Esophagus squamous epithelium (tissue), 5 donors: ENCODE data around the gene ACAP1. TPM values are rescaled to one million over a fixed set of nuclear protein-coding genes. Genes with fewer than 3 reads are reported as not detected.

Experiments
- DNase-seq: peaks from one replicate; lab custom pipeline; 2025; lab: John Stamatoyannopoulos, UW
- H3K27ac ChIP-seq, 4 donors: fragments of 200-600 bp; sonication (generic); one replicate each; pipeline ENCODE4 v1.5.1; 2016 to 2019; ENCODE audit warnings: mild to moderate bottlenecking in 1 of 4
- H3K27me3 ChIP-seq, 4 donors: fragments of 200-600 bp; sonication (generic); 1 replicate in 3 of 4; 2 replicates in 1 of 4; pipeline versions ENCODE4 v1.5.1 to v1.6.0; 2017 to 2021; ENCODE audit warnings: antibody characterized with exemption in 1 of 4
- H3K36me3 ChIP-seq, 3 donors: fragments of 200-600 bp; sonication (generic); one replicate each; pipeline ENCODE4 v1.5.1; 2016 to 2019
- H3K4me1 ChIP-seq, 3 donors: fragments of 200-600 bp; sonication (generic); one replicate each; pipeline ENCODE4 v1.5.1; 2017 to 2019
- H3K4me3 ChIP-seq, 4 donors: fragments of 200-600 bp; sonication (generic); 1 replicate in 3 of 4; 2 replicates in 1 of 4; pipeline ENCODE4 v1.5.1; 2016 to 2019; ENCODE audit warnings: mild to moderate bottlenecking in 2 of 4, moderate library complexity in 1 of 4
- H3K9me3 ChIP-seq, 3 donors: fragments of 200-600 bp; sonication (generic); one replicate each; pipeline ENCODE4 v1.5.1; 2016 to 2019
- POLR2A ChIP-seq, 4 donors: fragments of 450-650 bp; IDR thresholded peaks; one replicate each; pipeline ENCODE4 v1.6.1; 2017; ENCODE audit warnings: antibody characterized with exemption in 4 of 4, mild to moderate bottlenecking in 4 of 4, moderate library complexity in 3 of 4
- WGBS, 2 donors: methylation state at CpG; one replicate each; pipeline ENCODE4 v1.1.5; 2018; 5-methylcytosine and 5-hydroxymethylcytosine counted together
- intact Hi-C: fragments of 100-400 bp; cut with DNase I; formaldehyde crosslinking; loops from one replicate; pipeline ENCODE4 v1.15.0; 2022
- total RNA-seq, 4 donors: library from RNA; depleted of rRNA; stranded (reverse); fragments of >200 nt; gene quantifications; one replicate each; pipeline ENCODE4 v1.1.0, GENCODE V29; 2016
- TF ChIP-seq, protein P1 (sequence below), 6 experiments: fragments of 450-650 bp in 4 of 6; fragments of 200-600 bp in 2 of 6; sonication (generic) in 2 of 6; IDR thresholded peaks; one replicate each; pipeline ENCODE4 v1.5.1; 2016 to 2019; ENCODE audit warnings: antibody characterized with exemption in 6 of 6, mild to moderate bottlenecking in 4 of 6, moderate library complexity in 4 of 6
- donor health status: DM: yes; HTN: yes; CAD: no.

The ACAP1 gene, protein sequence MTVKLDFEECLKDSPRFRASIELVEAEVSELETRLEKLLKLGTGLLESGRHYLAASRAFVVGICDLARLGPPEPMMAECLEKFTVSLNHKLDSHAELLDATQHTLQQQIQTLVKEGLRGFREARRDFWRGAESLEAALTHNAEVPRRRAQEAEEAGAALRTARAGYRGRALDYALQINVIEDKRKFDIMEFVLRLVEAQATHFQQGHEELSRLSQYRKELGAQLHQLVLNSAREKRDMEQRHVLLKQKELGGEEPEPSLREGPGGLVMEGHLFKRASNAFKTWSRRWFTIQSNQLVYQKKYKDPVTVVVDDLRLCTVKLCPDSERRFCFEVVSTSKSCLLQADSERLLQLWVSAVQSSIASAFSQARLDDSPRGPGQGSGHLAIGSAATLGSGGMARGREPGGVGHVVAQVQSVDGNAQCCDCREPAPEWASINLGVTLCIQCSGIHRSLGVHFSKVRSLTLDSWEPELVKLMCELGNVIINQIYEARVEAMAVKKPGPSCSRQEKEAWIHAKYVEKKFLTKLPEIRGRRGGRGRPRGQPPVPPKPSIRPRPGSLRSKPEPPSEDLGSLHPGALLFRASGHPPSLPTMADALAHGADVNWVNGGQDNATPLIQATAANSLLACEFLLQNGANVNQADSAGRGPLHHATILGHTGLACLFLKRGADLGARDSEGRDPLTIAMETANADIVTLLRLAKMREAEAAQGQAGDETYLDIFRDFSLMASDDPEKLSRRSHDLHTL
- 1 to 10 TPM; 3.2 to 5.5 (median 3.8) TPM for total RNA-seq

DNA sequence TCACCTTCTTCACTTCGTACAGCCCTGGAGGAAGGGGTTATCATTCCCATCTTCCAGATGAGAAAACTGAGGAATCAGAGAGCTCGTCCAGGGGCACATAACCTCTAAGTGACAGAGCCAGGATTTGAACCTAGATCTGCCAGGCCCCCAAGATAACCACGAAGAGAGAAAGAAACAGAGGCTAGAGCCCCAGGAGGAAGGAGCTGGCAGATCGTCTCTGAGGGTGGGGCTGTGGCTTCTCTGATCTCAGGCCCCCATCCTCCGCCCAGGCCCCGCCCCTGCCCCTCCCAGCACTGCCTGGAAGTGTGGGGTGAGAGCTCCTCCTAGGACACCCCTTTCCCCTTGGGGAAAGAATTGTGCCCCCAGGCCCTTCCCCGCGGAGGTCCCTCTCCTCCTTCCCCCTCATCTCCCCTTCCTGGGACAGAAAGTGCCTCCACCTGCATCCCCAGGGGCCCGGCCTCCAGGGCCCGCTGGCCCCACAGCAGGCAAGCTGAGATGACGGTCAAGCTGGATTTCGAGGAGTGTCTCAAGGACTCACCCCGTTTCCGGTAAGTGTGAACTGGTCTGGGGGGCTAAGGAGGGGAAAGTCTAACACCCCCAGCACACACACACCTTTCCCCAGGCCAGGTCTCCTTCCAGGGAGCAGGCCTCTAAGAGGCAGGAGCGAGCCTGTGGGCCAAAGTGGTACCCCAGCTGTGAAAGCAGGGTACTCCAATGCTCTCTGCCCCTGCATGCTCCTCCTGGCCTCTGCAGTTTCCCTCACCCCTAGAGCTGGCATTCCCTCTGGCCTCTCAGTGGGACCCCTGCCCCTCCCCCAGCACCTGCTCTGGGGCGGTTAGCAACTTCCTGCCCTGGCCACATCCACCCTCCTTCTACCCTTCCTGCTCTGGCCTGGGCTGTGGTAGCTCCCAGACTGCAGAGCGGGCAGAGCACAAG, at the start of gene ACAP1:
TSS of gene ACAP1 (plus strand) at position 290 of the 936 bp plus-strand sequence. CDS start at position 496, 206 bp downstream.
- TF ChIP-seq POLR2A (IDR thresholded peaks at IDR 0.05) = no peak
- peaks cover 0 to 51% (median 0%) of the 10 kb centered on the region in 4 donors for H3K27me3 ChIP-seq
- H3K9me3 ChIP-seq = no peaks in the 10 kb centered on the region
- 18 to 38% methylated on average over 5 to 8 of the region's 17 CpGs for WGBS, 2 donors
- DNase-seq = no peak
- H3K4me3 ChIP-seq = peak within 1 kb of the TSS; percentile 11 to 57 (median 37)
- intact Hi-C loops = no loop called here
- H3K27ac ChIP-seq = peak within 1 kb of the TSS; percentile 24 to 59 (median 48)
- no peaks in the 10 kb centered on the region for H3K36me3 ChIP-seq
- peaks cover 0 to 9% (median 0%) of the 10 kb centered on the region in 3 donors for H3K4me1 ChIP-seq

DNA sequence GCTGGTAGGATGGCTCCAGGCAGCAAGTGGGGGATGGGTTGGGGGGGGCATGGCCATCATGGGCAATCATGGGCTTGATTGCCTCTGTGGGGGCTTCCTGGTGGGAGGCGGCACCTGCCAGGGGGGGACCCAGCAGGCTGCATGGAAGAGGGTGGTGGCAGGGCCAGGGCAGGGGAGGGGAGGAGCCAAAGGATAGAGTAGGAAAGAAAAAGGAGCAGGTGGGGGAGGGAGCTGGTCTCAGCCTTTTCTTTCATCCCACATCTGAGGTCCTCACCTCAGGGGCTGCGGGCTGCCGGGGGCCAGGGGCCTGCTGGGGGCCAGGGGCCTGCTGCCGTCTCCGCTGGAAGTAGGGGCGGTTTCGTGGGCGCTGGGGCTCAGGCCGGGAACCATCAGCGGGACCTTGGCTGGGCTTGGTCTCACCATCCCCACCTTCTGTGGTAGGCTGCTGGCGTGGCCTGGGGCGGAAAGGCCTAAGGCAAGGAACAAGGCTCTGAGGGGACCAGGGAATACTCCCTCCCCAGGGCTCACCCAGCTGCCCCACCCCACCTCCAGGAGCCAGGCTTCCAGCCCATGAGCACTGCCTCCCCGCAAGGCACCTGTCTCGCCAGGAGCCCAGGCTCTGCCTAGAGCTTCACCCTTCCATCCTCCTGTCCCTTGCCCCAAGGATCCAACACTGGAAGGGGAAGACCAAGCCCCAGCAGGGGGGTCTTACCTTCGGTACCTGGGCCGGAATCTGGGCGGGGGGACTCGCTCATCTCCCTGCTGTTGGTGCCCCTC, 46.9 kb upstream of the ACAP1 start:
- no peaks in the 10 kb centered on the region for H3K9me3 ChIP-seq
- H3K4me1 ChIP-seq = peaks cover 19 to 38% (median 20%) of the 10 kb centered on the region in 3 donors
- intact Hi-C loops = no loop called here
- H3K27me3 ChIP-seq = peaks cover 0 to 65% (median 0%) of the 10 kb centered on the region in 4 donors
- no peak overlapping the region for H3K4me3 ChIP-seq
- no peak for DNase-seq
- TF ChIP-seq, protein P1, sequence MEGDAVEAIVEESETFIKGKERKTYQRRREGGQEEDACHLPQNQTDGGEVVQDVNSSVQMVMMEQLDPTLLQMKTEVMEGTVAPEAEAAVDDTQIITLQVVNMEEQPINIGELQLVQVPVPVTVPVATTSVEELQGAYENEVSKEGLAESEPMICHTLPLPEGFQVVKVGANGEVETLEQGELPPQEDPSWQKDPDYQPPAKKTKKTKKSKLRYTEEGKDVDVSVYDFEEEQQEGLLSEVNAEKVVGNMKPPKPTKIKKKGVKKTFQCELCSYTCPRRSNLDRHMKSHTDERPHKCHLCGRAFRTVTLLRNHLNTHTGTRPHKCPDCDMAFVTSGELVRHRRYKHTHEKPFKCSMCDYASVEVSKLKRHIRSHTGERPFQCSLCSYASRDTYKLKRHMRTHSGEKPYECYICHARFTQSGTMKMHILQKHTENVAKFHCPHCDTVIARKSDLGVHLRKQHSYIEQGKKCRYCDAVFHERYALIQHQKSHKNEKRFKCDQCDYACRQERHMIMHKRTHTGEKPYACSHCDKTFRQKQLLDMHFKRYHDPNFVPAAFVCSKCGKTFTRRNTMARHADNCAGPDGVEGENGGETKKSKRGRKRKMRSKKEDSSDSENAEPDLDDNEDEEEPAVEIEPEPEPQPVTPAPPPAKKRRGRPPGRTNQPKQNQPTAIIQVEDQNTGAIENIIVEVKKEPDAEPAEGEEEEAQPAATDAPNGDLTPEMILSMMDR (IDR thresholded peaks at IDR 0.05) = no peak
- no peak for TF ChIP-seq POLR2A (IDR thresholded peaks at IDR 0.05)
- no peak overlapping the region for H3K27ac ChIP-seq
- 85 to 93% methylated on average over 5 to 11 of the region's 18 CpGs for WGBS, 2 donors
- peaks cover 0 to 23% (median 0%) of the 10 kb centered on the region in 3 donors for H3K36me3 ChIP-seq

DNA sequence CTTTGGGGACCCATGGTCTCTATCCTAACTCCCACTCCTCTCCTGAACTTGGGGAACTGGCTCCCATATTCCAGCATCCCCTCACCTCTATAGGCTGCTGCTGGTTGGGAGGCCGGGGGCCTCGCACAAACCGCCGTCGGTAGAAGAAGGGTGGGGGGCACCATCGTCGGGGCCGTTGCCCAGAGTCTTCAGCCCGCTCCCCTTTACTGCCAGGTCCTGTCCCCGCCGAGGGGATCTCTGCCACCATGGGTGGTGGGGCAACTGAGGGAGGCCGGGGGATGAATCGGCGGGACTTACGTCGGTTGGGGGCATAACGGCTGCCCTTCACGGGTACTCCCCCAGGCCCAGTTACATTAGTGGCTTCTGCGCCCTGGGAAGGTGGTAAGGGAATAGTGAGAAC, 46.2 kb upstream of the ACAP1 start:
- peaks cover 0 to 68% (median 0%) of the 10 kb centered on the region in 4 donors for H3K27me3 ChIP-seq
- no peak for TF ChIP-seq POLR2A (IDR thresholded peaks at IDR 0.05)
- TF ChIP-seq, protein P1 (IDR thresholded peaks at IDR 0.05) = no peak
- WGBS, 2 donors = 90 to 100% methylated on average over 1 to 15 of the region's 19 CpGs
- peaks cover 25 to 44% (median 26%) of the 10 kb centered on the region in 3 donors for H3K4me1 ChIP-seq
- H3K27ac ChIP-seq = no peak overlapping the region
- no peaks in the 10 kb centered on the region for H3K9me3 ChIP-seq
- peaks cover 0 to 16% (median 0%) of the 10 kb centered on the region in 3 donors for H3K36me3 ChIP-seq
- no peak for DNase-seq
- no peak overlapping the region for H3K4me3 ChIP-seq
- intact Hi-C loops = no loop called here

DNA sequence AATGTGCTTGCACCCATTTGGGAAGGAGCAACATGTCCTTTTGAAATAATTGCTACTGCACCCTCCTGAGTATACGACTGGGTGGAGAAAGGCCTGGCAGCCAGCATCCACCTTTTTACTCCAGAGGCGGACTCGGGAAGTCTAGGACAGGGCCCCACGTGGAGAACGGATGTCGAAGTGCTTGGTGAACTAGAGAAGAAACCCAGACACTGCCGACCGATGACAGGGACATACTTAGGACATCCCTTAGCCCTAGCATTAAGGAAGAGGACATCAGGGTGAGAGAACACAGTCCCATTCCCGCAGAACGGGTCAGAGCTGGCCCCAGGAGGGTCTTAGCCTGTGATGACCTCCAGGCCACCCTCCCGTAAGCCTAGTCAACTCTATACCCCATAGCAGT, 45.6 kb upstream of the ACAP1 start:
- no peak for DNase-seq
- H3K27ac ChIP-seq = no peak overlapping the region
- no peak overlapping the region for H3K4me3 ChIP-seq
- peaks cover 0 to 71% (median 0%) of the 10 kb centered on the region in 4 donors for H3K27me3 ChIP-seq
- no peaks in the 10 kb centered on the region for H3K9me3 ChIP-seq
- TF ChIP-seq POLR2A (IDR thresholded peaks at IDR 0.05) = no peak
- TF ChIP-seq, protein P1 (IDR thresholded peaks at IDR 0.05) = no peak
- peaks cover 25 to 46% (median 28%) of the 10 kb centered on the region in 3 donors for H3K4me1 ChIP-seq
- 61 to 74% methylated on average over 6 to 11 of the region's 11 CpGs for WGBS, 2 donors
- intact Hi-C loops = no loop called here
- H3K36me3 ChIP-seq = peaks cover 0 to 12% (median 0%) of the 10 kb centered on the region in 3 donors
